ENCODE data around the gene SYNM. TPM values are rescaled to one million over a fixed set of nuclear protein-coding genes. Genes with fewer than 3 reads are reported as not detected.

Gene SYNM
- total and polyA plus RNA-seq, 2 donors (not counting 1 experiment from before 2014, with no cell fraction given): 0.04 to 0.27 TPM

- no peaks in the 10 kb centered on the region for H3K4me1 Mint-ChIP-seq
- Histone ChIP-seq H3K36me3 (replicated peaks in 1 of 2; ENCODE audit: control extremely low read depth in 1 of 2, control insufficient read depth in 1 of 2, extremely low read depth in 1 of 2, insufficient read depth in 2 of 2, low read length in 1 of 2) (no peaks in the 10 kb centered on the region), H3K27me3 (replicated peaks in 1 of 4; ENCODE audit: control extremely low read depth in 1 of 4, control insufficient read depth in 3 of 4, insufficient read depth in 4 of 4, low read length in 3 of 4) (no peaks in the 10 kb centered on the region), H4K20me1 (ENCODE audit: control insufficient read depth, insufficient read depth, low read length, poor library complexity, severe bottlenecking) (no peaks in the 10 kb centered on the region), H3K9ac (ENCODE audit: low read length) (no peak overlapping the region), H3K4me2 (replicated peaks; ENCODE audit: low read depth, low read length, poor library complexity, severe bottlenecking) (no peak overlapping the region), H3K27ac (ENCODE audit: low read length in 2 of 2) (no peak overlapping the region), H3K4me1 (ENCODE audit: control insufficient read depth in 2 of 2, insufficient read depth in 2 of 2, low read length in 2 of 2) (no peaks in the 10 kb centered on the region), H3K4me3 (ENCODE audit: control extremely low read depth in 1 of 5, extremely low read depth in 1 of 5, insufficient read depth in 1 of 5, low read depth in 2 of 5, low read length in 4 of 5) (no peak overlapping the region), H3K9me3 (ENCODE audit: control extremely low read depth in 1 of 3, control insufficient read depth in 2 of 3, insufficient read depth in 1 of 3, low read length in 2 of 3) (peaks cover 0 to 4% (median 0%) of the 10 kb centered on the region in 3 donors), H2AFZ (ENCODE audit: insufficient read depth, low read depth, low read length, poor library complexity, severe bottlenecking) (no peak overlapping the region), H3K79me2 (ENCODE audit: control insufficient read depth, insufficient read depth, low read length) (no peaks in the 10 kb centered on the region)
- intact Hi-C loops (cut with micrococcal nuclease): loop anchor here (10.0 kb wide), 1 partner anchor 415 kb away; no protein-coding TSS in a partner anchor
- TF ChIP-seq, protein P1, sequence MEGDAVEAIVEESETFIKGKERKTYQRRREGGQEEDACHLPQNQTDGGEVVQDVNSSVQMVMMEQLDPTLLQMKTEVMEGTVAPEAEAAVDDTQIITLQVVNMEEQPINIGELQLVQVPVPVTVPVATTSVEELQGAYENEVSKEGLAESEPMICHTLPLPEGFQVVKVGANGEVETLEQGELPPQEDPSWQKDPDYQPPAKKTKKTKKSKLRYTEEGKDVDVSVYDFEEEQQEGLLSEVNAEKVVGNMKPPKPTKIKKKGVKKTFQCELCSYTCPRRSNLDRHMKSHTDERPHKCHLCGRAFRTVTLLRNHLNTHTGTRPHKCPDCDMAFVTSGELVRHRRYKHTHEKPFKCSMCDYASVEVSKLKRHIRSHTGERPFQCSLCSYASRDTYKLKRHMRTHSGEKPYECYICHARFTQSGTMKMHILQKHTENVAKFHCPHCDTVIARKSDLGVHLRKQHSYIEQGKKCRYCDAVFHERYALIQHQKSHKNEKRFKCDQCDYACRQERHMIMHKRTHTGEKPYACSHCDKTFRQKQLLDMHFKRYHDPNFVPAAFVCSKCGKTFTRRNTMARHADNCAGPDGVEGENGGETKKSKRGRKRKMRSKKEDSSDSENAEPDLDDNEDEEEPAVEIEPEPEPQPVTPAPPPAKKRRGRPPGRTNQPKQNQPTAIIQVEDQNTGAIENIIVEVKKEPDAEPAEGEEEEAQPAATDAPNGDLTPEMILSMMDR (IDR thresholded peaks at IDR 0.05): no peak
- TF ChIP-seq EZH2 (IDR thresholded peaks at IDR 0.05; ENCODE audit: borderline replicate concordance, insufficient read depth, low read depth, low read length, poor library complexity, severe bottlenecking): no peak
- H3K4me3 Mint-ChIP-seq: no peak overlapping the region
- H3K27me3 Mint-ChIP-seq: peaks cover 13% of the 10 kb centered on the region
- DNase-seq (no peak), ATAC-seq (ENCODE audit: low read depth) (no peak)
- no peaks in the 10 kb centered on the region for H3K9me3 Mint-ChIP-seq (ENCODE audit: insufficient read depth)
- ChIA-PET CTCF (interaction anchor here (2.0 to 3.2 kb wide), 3 partner anchors 9 to 11 kb away, joined by 6 to 11 read pairs (median 7); no protein-coding TSS in a partner anchor), POLR2A (no interaction called here)
- H3K27ac Mint-ChIP-seq: no peak overlapping the region
- 100% methylated on average over 2 of the region's 5 CpGs for WGBS (ENCODE audit: insufficient coverage)
Observed at GRCh38 chr15:99070208-99070607, 34.7 kb upstream of the SYNM start.

DNA sequence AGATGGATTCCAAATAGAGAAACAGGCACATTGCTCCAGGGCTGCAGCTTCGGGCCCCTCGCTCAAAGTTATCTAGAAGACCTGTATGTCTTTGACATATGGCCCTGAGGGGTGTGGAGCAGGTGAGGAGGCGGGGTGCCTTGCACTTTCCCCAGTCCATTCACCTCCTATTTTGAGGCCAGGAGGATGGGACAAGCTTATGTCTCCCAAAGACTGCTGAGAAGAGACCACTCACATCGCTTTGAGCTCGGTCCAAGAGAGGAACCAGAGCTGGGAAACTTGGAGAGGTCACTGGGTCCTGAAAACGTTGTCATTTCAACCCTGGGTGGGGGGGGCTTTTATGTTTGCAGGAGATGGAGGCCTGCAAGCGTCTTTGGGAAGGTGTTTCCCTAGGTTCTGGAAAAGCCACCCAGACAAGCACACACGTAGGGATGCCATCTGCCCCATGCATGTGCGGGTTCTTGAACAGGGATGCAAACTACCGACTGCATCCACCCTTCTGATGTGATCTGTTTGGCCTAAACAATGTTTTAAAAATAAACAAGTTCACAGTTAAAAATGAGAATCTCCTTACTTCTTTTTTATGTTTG is 33.7 kb upstream of the SYNM start:
- Mint-ChIP-seq H3K4me1 (peaks cover 2% of the 10 kb centered on the region), H3K4me3 (no peak overlapping the region), H3K9me3 (ENCODE audit: insufficient read depth) (no peaks in the 10 kb centered on the region), H3K27me3 (peaks cover 5% of the 10 kb centered on the region), H3K27ac (no peak overlapping the region)
- Histone ChIP-seq H3K9ac (ENCODE audit: low read length) (no peak overlapping the region), H3K36me3 (replicated peaks in 1 of 2; ENCODE audit: control extremely low read depth in 1 of 2, control insufficient read depth in 1 of 2, extremely low read depth in 1 of 2, insufficient read depth in 2 of 2, low read length in 1 of 2) (no peaks in the 10 kb centered on the region), H3K27me3 (replicated peaks in 1 of 4; ENCODE audit: control extremely low read depth in 1 of 4, control insufficient read depth in 3 of 4, insufficient read depth in 4 of 4, low read length in 3 of 4) (no peaks in the 10 kb centered on the region), H3K4me1 (ENCODE audit: control insufficient read depth in 2 of 2, insufficient read depth in 2 of 2, low read length in 2 of 2) (peaks cover 0 to 2% of the 10 kb centered on the region in 2 donors), H3K27ac (ENCODE audit: low read length in 2 of 2) (no peak overlapping the region), H2AFZ (ENCODE audit: insufficient read depth, low read depth, low read length, poor library complexity, severe bottlenecking) (no peak overlapping the region), H3K9me3 (ENCODE audit: control extremely low read depth in 1 of 3, control insufficient read depth in 2 of 3, insufficient read depth in 1 of 3, low read length in 2 of 3) (no peaks in the 10 kb centered on the region), H3K4me2 (replicated peaks; ENCODE audit: low read depth, low read length, poor library complexity, severe bottlenecking) (no peak overlapping the region), H4K20me1 (ENCODE audit: control insufficient read depth, insufficient read depth, low read length, poor library complexity, severe bottlenecking) (no peaks in the 10 kb centered on the region), H3K4me3 (ENCODE audit: control extremely low read depth in 1 of 5, extremely low read depth in 1 of 5, insufficient read depth in 1 of 5, low read depth in 2 of 5, low read length in 4 of 5) (no peak overlapping the region), H3K79me2 (ENCODE audit: control insufficient read depth, insufficient read depth, low read length) (no peaks in the 10 kb centered on the region)
- DNase-seq: no peak
- ATAC-seq (ENCODE audit: low read depth): no peak
- ChIA-PET CTCF (interaction anchor here (2.3 to 3.2 kb wide), 2 partner anchors 8 to 12 kb away, joined by 7 to 11 read pairs; no protein-coding TSS in a partner anchor), POLR2A (no interaction called here)
- intact Hi-C loops (cut with micrococcal nuclease): loop anchor here (10.0 kb wide), 1 partner anchor 416 kb away; no protein-coding TSS in a partner anchor
- 77% methylated on average over 6 of the region's 10 CpGs for WGBS (ENCODE audit: insufficient coverage)
- TF ChIP-seq, protein P1 (IDR thresholded peaks at IDR 0.05): no peak
